ENCODE measurements around the gene PPTC7. TPM values are rescaled to one million over a fixed set of nuclear protein-coding genes. Genes with fewer than 3 reads are reported as not detected.

PPTC7 gene
- total RNA-seq, 1 donor from 2014 or later, result 13.9 TPM

GRCh38 chr12:110503432-110503831 is 79.7 kb downstream of the PPTC7 start:
- H3K27me3 Mint-ChIP-seq (ENCODE audit: low read depth), result no peaks in the 10 kb centered on the region

GRCh38 chr12:110501752-110502738 is 81.1 kb downstream of the PPTC7 start, which contains the start of the genes RAD9B and VPS29:
Gene RAD9B (plus strand): TSS chr12:110502331. CDS start chr12:110502338, 7 bp downstream.
Gene VPS29 (minus strand): TSS chr12:110502111. CDS start chr12:110502051, 60 bp downstream.
- Mint-ChIP-seq H3K27ac (ENCODE audit: unreplicated experiment) (peak within 1 kb of the TSS; percentile 98), H3K4me1 (ENCODE audit: low read depth) (peaks cover 31% of the 10 kb centered on the region), H3K9me3 (ENCODE audit: low read depth) (no peaks in the 10 kb centered on the region), H3K4me3 (ENCODE audit: unreplicated experiment) (peak within 1 kb of the TSS; percentile 98), H3K27me3 (ENCODE audit: low read depth) (no peaks in the 10 kb centered on the region), H3K36me3 (ENCODE audit: low read depth) (no peaks in the 10 kb centered on the region)
- peak; percentile 99 for DNase-seq (ENCODE audit: low spot score)
- TF ChIP-seq CTCF (IDR thresholded peaks at IDR 0.05), result peak; percentile 21

More at GRCh38 chr12:110503432-110503831, 79.7 kb downstream of the PPTC7 start:
- H3K9me3 Mint-ChIP-seq (ENCODE audit: low read depth), result no peaks in the 10 kb centered on the region
- no peaks in the 10 kb centered on the region for H3K36me3 Mint-ChIP-seq (ENCODE audit: low read depth)
- no peak for TF ChIP-seq CTCF (IDR thresholded peaks at IDR 0.05)
- no peak overlapping the region for H3K27ac Mint-ChIP-seq (ENCODE audit: unreplicated experiment)
- no peak for DNase-seq (ENCODE audit: low spot score)
- peaks cover 31% of the 10 kb centered on the region for H3K4me1 Mint-ChIP-seq (ENCODE audit: low read depth)
- no peak overlapping the region for H3K4me3 Mint-ChIP-seq (ENCODE audit: unreplicated experiment)

- Mint-ChIP-seq H3K27me3 (ENCODE audit: low read depth) (no peaks in the 10 kb centered on the region), H3K27ac (ENCODE audit: unreplicated experiment) (peak overlapping the region; percentile 98), H3K4me1 (ENCODE audit: low read depth) (peaks cover 31% of the 10 kb centered on the region), H3K4me3 (ENCODE audit: unreplicated experiment) (peak overlapping the region; percentile 98), H3K9me3 (ENCODE audit: low read depth) (no peaks in the 10 kb centered on the region), H3K36me3 (ENCODE audit: low read depth) (no peaks in the 10 kb centered on the region)
- DNase-seq (ENCODE audit: low spot score), result no peak
- TF ChIP-seq CTCF (IDR thresholded peaks at IDR 0.05), result peak; percentile 32
Measured at GRCh38 chr12:110501399-110501751, 81.7 kb downstream of the PPTC7 start.

GRCh38 chr12:110498984-110499706 is 84.0 kb downstream of the PPTC7 start:
- no peak for DNase-seq (ENCODE audit: low spot score)
- Mint-ChIP-seq H3K27me3 (ENCODE audit: low read depth) (no peaks in the 10 kb centered on the region), H3K36me3 (ENCODE audit: low read depth) (peaks cover 3% of the 10 kb centered on the region), H3K4me1 (ENCODE audit: low read depth) (peaks cover 31% of the 10 kb centered on the region), H3K4me3 (ENCODE audit: unreplicated experiment) (peak overlapping the region; percentile 12), H3K27ac (ENCODE audit: unreplicated experiment) (peak overlapping the region; percentile 57), H3K9me3 (ENCODE audit: low read depth) (no peaks in the 10 kb centered on the region)
- TF ChIP-seq CTCF (IDR thresholded peaks at IDR 0.05), result no peak

Other genes with a start within 250 kb of the PPTC7 start
- gene ANAPC7, start 179.6 kb downstream of the PPTC7 start, total RNA-seq, result 32.7 to 50.3 TPM (median 35.4 TPM) in 3 replicates
- gene ARPC3, start 133.0 kb downstream of the PPTC7 start, total RNA-seq, result 219 to 248 TPM (median 226 TPM) in 3 replicates
- gene GPN3, start 115.1 kb downstream of the PPTC7 start, total RNA-seq, result 13.2 to 16.7 TPM (median 15.3 TPM) in 3 replicates
- gene FAM216A, start 114.5 kb downstream of the PPTC7 start, total RNA-seq, result 5.8 to 6.8 TPM (median 6.0 TPM) in 3 replicates
- 83.0 to 93.9 TPM (median 90.4 TPM) in 3 replicates for gene VPS29, start 81.2 kb downstream of the PPTC7 start, total RNA-seq
- 0.27 to 0.54 TPM (median 0.39 TPM) in 3 replicates for gene RAD9B, start 81.0 kb downstream of the PPTC7 start, total RNA-seq
- gene TCTN1, start 30.8 kb upstream of the PPTC7 start, total RNA-seq, result 32.9 to 55.1 TPM (median 37.1 TPM) in 3 replicates
- 1.2 to 1.3 TPM (median 1.2 TPM) in 3 replicates for gene HVCN1, start 105.8 kb upstream of the PPTC7 start, total RNA-seq
- gene PPP1CC, start 159.6 kb upstream of the PPTC7 start, total RNA-seq, result 71.8 to 91.4 TPM (median 82.5 TPM) in 3 replicates

Data from chondrocyte (in vitro differentiated cells).